Rectal smooth muscle tissue (tissue), 1 donor: ENCODE data around the gene FILIP1L.
A peak's percentile ranks its signal among the peaks of the same experiment; 100 is the strongest.

Source experiments
- H3K27ac ChIP-seq: one replicate; pipeline ENCODE4 v1.7.0; 2013; ENCODE audit warnings: low read depth, low read length, inconsistent platforms
- H3K27me3 ChIP-seq: one replicate; pipeline ENCODE4 v1.7.0; 2013; ENCODE audit warnings: low read length; ENCODE audit not compliant: control insufficient read depth, insufficient read depth
- H3K36me3 ChIP-seq: one replicate; pipeline ENCODE4 v1.7.0; 2013; ENCODE audit warnings: low read length; ENCODE audit not compliant: control insufficient read depth, insufficient read depth
- H3K4me1 ChIP-seq: one replicate; pipeline ENCODE4 v1.7.0; 2013; ENCODE audit warnings: low read length; ENCODE audit not compliant: control insufficient read depth, insufficient read depth
- H3K4me3 ChIP-seq: one replicate; pipeline ENCODE4 v1.7.0; 2013; ENCODE audit warnings: low read length
- H3K9ac ChIP-seq: one replicate; pipeline ENCODE4 v1.7.0; 2013; ENCODE audit warnings: low read length

FILIP1L gene

GRCh38 chr3:100089812-100090668, 24.3 kb downstream of the FILIP1L start:
- Histone ChIP-seq H3K4me3 (no peak overlapping the region), H3K9ac (no peak overlapping the region), H3K4me1 (peaks cover 3% of the 10 kb centered on the region), H3K27ac (no peak overlapping the region), H3K27me3 (no peaks in the 10 kb centered on the region), H3K36me3 (no peaks in the 10 kb centered on the region)

GRCh38 chr3:100088735-100089368, 25.4 kb downstream of the FILIP1L start:
- Histone ChIP-seq H3K27ac (no peak overlapping the region), H3K9ac (no peak overlapping the region)

GRCh38 chr3:100087198-100087597, 27.1 kb downstream of the FILIP1L start:
- H3K9ac ChIP-seq: no peak overlapping the region
- peak overlapping the region; percentile 16 for H3K27ac ChIP-seq
- no peak overlapping the region for H3K4me3 ChIP-seq
- H3K4me1 ChIP-seq: peaks cover 3% of the 10 kb centered on the region
- no peaks in the 10 kb centered on the region for H3K27me3 ChIP-seq
- no peaks in the 10 kb centered on the region for H3K36me3 ChIP-seq

More at GRCh38 chr3:100088735-100089368, 25.4 kb downstream of the FILIP1L start:
- no peaks in the 10 kb centered on the region for H3K27me3 ChIP-seq
- H3K36me3 ChIP-seq: no peaks in the 10 kb centered on the region
- H3K4me3 ChIP-seq: no peak overlapping the region
- peaks cover 3% of the 10 kb centered on the region for H3K4me1 ChIP-seq

- no peak overlapping the region for H3K9ac ChIP-seq
- no peak overlapping the region for H3K4me3 ChIP-seq
- H3K27ac ChIP-seq: no peak overlapping the region
- H3K27me3 ChIP-seq: no peaks in the 10 kb centered on the region
- no peaks in the 10 kb centered on the region for H3K36me3 ChIP-seq
- H3K4me1 ChIP-seq: peaks cover 3% of the 10 kb centered on the region
Observed at GRCh38 chr3:100086401-100086800, 27.9 kb downstream of the FILIP1L start.

- H3K27me3 ChIP-seq: no peaks in the 10 kb centered on the region
- no peak overlapping the region for H3K27ac ChIP-seq
- H3K36me3 ChIP-seq: no peaks in the 10 kb centered on the region
- no peak overlapping the region for H3K9ac ChIP-seq
- H3K4me3 ChIP-seq: no peak overlapping the region
- peaks cover 11% of the 10 kb centered on the region for H3K4me1 ChIP-seq
Observed at GRCh38 chr3:100084100-100084806, 30.0 kb downstream of the FILIP1L start.

GRCh38 chr3:100083209-100083608, 31.1 kb downstream of the FILIP1L start:
- H3K4me1 ChIP-seq: peaks cover 11% of the 10 kb centered on the region
- no peak overlapping the region for H3K27ac ChIP-seq
- H3K4me3 ChIP-seq: no peak overlapping the region
- H3K27me3 ChIP-seq: no peaks in the 10 kb centered on the region
- no peak overlapping the region for H3K9ac ChIP-seq
- H3K36me3 ChIP-seq: no peaks in the 10 kb centered on the region

GRCh38 chr3:100082714-100083113, 31.6 kb downstream of the FILIP1L start:
- peaks cover 12% of the 10 kb centered on the region for H3K4me1 ChIP-seq
- no peak overlapping the region for H3K9ac ChIP-seq
- no peak overlapping the region for H3K27ac ChIP-seq
- H3K4me3 ChIP-seq: no peak overlapping the region
- H3K27me3 ChIP-seq: no peaks in the 10 kb centered on the region
- no peaks in the 10 kb centered on the region for H3K36me3 ChIP-seq

- Histone ChIP-seq H3K9ac (no peak overlapping the region), H3K4me1 (peaks cover 16% of the 10 kb centered on the region), H3K4me3 (no peak overlapping the region), H3K27ac (no peak overlapping the region), H3K27me3 (no peaks in the 10 kb centered on the region), H3K36me3 (no peaks in the 10 kb centered on the region)
Observed at GRCh38 chr3:100081986-100082692, 32.2 kb downstream of the FILIP1L start.

GRCh38 chr3:100081311-100081710, 33.0 kb downstream of the FILIP1L start:
- no peaks in the 10 kb centered on the region for H3K27me3 ChIP-seq
- H3K4me3 ChIP-seq: no peak overlapping the region
- H3K27ac ChIP-seq: peak overlapping the region; percentile 18
- H3K4me1 ChIP-seq: peaks cover 18% of the 10 kb centered on the region
- no peaks in the 10 kb centered on the region for H3K36me3 ChIP-seq
- H3K9ac ChIP-seq: no peak overlapping the region

GRCh38 chr3:100080573-100080972, 33.7 kb downstream of the FILIP1L start:
- Histone ChIP-seq H3K27ac (peak overlapping the region; percentile 18), H3K4me3 (no peak overlapping the region), H3K4me1 (peaks cover 18% of the 10 kb centered on the region), H3K36me3 (no peaks in the 10 kb centered on the region), H3K27me3 (no peaks in the 10 kb centered on the region), H3K9ac (no peak overlapping the region)

- H3K27ac ChIP-seq: no peak overlapping the region
- H3K9ac ChIP-seq: no peak overlapping the region
- H3K27me3 ChIP-seq: no peaks in the 10 kb centered on the region
- peaks cover 18% of the 10 kb centered on the region for H3K4me1 ChIP-seq
- H3K4me3 ChIP-seq: no peak overlapping the region
- no peaks in the 10 kb centered on the region for H3K36me3 ChIP-seq
Observed at GRCh38 chr3:100079328-100079727, 35.0 kb downstream of the FILIP1L start.
